ENCODE measurements around the gene SLC38A9.

Gene SLC38A9

DNA sequence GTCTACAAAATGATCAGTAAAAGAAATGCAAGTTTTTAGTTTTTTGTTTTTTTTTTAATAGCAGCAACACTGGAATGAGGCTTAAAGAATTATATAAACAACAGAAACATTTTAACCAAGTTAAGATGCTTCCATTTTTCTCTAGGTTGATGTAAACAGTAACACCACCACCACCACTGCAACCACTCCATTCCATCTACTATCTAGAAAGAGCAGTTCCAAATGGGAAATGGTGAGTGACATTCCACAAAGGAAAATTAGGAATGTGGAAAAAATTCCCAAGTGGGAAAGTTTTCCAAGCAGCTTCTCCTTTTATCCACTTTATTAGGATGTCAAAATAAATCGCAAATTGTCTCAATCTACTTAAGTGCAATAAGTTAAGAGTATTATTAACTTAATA is 32.6 kb downstream of the SLC38A9 start:
- DNase-seq, result no peak
- Histone ChIP-seq H3K27me3 (replicated peaks; ENCODE audit: insufficient read depth, low read length) (no peaks in the 10 kb centered on the region), H3K4me3 (ENCODE audit: low read length) (no peak overlapping the region), H3K36me3 (replicated peaks; ENCODE audit: insufficient read depth, low read length) (no peaks in the 10 kb centered on the region), H3K9me2 (replicated peaks; ENCODE audit: insufficient read depth, low read length) (no peaks in the 10 kb centered on the region), H3F3A (ENCODE audit: insufficient read depth, low read length) (no peaks in the 10 kb centered on the region; the same call in 1 of the 2 replicates), H3K79me2 (ENCODE audit: low read length) (no peaks in the 10 kb centered on the region), H3K4me1 (ENCODE audit: low read length) (peaks cover 18% of the 10 kb centered on the region), H2AFZ (ENCODE audit: low read length) (no peak overlapping the region), H3K27ac (ENCODE audit: low read length) (no peak overlapping the region), H3K4me2 (ENCODE audit: low read depth, low read length) (no peak overlapping the region), H4K20me1 (ENCODE audit: insufficient read depth, low read length) (no peaks in the 10 kb centered on the region), H3K9ac (ENCODE audit: low read length) (no peak overlapping the region), H3K9me3 (replicated peaks; ENCODE audit: insufficient read depth, low read length) (no peaks in the 10 kb centered on the region)
- TF ChIP-seq, protein P1, sequence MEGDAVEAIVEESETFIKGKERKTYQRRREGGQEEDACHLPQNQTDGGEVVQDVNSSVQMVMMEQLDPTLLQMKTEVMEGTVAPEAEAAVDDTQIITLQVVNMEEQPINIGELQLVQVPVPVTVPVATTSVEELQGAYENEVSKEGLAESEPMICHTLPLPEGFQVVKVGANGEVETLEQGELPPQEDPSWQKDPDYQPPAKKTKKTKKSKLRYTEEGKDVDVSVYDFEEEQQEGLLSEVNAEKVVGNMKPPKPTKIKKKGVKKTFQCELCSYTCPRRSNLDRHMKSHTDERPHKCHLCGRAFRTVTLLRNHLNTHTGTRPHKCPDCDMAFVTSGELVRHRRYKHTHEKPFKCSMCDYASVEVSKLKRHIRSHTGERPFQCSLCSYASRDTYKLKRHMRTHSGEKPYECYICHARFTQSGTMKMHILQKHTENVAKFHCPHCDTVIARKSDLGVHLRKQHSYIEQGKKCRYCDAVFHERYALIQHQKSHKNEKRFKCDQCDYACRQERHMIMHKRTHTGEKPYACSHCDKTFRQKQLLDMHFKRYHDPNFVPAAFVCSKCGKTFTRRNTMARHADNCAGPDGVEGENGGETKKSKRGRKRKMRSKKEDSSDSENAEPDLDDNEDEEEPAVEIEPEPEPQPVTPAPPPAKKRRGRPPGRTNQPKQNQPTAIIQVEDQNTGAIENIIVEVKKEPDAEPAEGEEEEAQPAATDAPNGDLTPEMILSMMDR (IDR thresholded peaks at IDR 0.05; ENCODE audit: low read length), result no peak
- TF ChIP-seq EZH2phosphoT487 (IDR thresholded peaks at IDR 0.05; ENCODE audit: low read length) (no peak), EZH2 (optimal IDR thresholded peaks at IDR 0.05; ENCODE audit: low read depth, low read length) (no peak)

DNA sequence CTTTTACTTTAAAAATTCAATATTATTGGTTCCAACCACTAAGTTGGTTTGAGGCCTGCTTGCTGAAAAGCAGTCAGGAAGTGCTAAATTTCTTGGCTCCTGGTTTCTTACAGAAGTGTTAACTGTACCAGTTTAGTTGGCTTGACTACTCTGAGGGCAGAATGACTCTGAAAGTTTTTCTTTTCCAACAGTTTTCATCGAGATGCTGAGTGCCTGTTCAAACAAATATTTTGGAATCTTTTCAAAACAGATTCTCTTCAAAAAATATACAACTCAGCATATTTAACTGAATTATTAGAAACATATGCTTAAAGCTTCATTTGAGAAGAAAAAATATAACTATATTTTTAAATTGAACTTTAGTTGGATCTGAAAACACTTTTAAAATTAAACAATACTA is 37.0 kb downstream of the SLC38A9 start:
- TF ChIP-seq EZH2phosphoT487 (IDR thresholded peaks at IDR 0.05; ENCODE audit: low read length), result no peak
- TF ChIP-seq, protein P1 (IDR thresholded peaks at IDR 0.05; ENCODE audit: low read length), result no peak
- TF ChIP-seq EZH2 (optimal IDR thresholded peaks at IDR 0.05; ENCODE audit: low read depth, low read length), result no peak
- Histone ChIP-seq H4K20me1 (ENCODE audit: insufficient read depth, low read length) (no peaks in the 10 kb centered on the region), H3F3A (ENCODE audit: insufficient read depth, low read length) (no peaks in the 10 kb centered on the region; the same call in 1 of the 2 replicates), H3K4me3 (ENCODE audit: low read length) (no peak overlapping the region), H3K9ac (ENCODE audit: low read length) (no peak overlapping the region), H3K4me1 (ENCODE audit: low read length) (peaks cover 23% of the 10 kb centered on the region), H3K4me2 (ENCODE audit: low read depth, low read length) (peak overlapping the region; percentile 43; the same call in 1 of the 2 replicates), H2AFZ (ENCODE audit: low read length) (no peak overlapping the region), H3K36me3 (replicated peaks; ENCODE audit: insufficient read depth, low read length) (no peaks in the 10 kb centered on the region), H3K79me2 (ENCODE audit: low read length) (no peaks in the 10 kb centered on the region), H3K9me3 (replicated peaks; ENCODE audit: insufficient read depth, low read length) (no peaks in the 10 kb centered on the region), H3K27me3 (replicated peaks; ENCODE audit: insufficient read depth, low read length) (no peaks in the 10 kb centered on the region), H3K27ac (ENCODE audit: low read length) (no peak overlapping the region), H3K9me2 (replicated peaks; ENCODE audit: insufficient read depth, low read length) (no peaks in the 10 kb centered on the region)
- DNase-seq, result no peak

DNA sequence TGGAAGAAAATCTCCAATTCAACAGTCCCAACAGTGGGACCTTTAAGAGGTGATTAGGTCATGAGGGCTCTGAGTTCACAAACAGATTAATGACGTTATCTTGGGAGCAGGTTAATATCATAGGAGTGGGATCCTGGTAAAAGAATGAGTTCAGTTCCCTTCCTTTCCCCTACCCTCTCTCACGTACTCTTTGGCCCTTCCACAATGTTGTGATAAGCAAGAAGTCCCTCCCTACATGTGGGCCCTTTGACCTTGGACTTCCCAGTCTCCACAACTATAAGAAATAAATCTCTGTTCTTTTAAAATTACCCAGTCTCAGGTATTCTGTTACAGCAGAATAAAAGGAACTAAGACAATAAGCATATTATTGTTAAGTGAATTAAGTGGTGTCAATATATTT is 37.8 kb downstream of the SLC38A9 start:
- Histone ChIP-seq H3K4me1 (ENCODE audit: low read length) (peaks cover 23% of the 10 kb centered on the region), H3K9ac (ENCODE audit: low read length) (no peak overlapping the region), H3K36me3 (replicated peaks; ENCODE audit: insufficient read depth, low read length) (no peaks in the 10 kb centered on the region), H3K9me3 (replicated peaks; ENCODE audit: insufficient read depth, low read length) (no peaks in the 10 kb centered on the region), H3K9me2 (replicated peaks; ENCODE audit: insufficient read depth, low read length) (no peaks in the 10 kb centered on the region), H3K79me2 (ENCODE audit: low read length) (no peaks in the 10 kb centered on the region), H3K27me3 (replicated peaks; ENCODE audit: insufficient read depth, low read length) (no peaks in the 10 kb centered on the region), H3K4me3 (ENCODE audit: low read length) (no peak overlapping the region), H4K20me1 (ENCODE audit: insufficient read depth, low read length) (no peaks in the 10 kb centered on the region), H2AFZ (ENCODE audit: low read length) (no peak overlapping the region), H3K27ac (ENCODE audit: low read length) (no peak overlapping the region), H3F3A (ENCODE audit: insufficient read depth, low read length) (no peaks in the 10 kb centered on the region; the same call in 1 of the 2 replicates), H3K4me2 (ENCODE audit: low read depth, low read length) (no peak overlapping the region)
- no peak for DNase-seq
- no peak for TF ChIP-seq EZH2 (optimal IDR thresholded peaks at IDR 0.05; ENCODE audit: low read depth, low read length)
- TF ChIP-seq, protein P1 (IDR thresholded peaks at IDR 0.05; ENCODE audit: low read length), result no peak
- no peak for TF ChIP-seq EZH2phosphoT487 (IDR thresholded peaks at IDR 0.05; ENCODE audit: low read length)
